Stimulated activated CD4-positive, alpha-beta T cell treated with anti-CD3 and anti-CD28 coated beads, TNF-alpha, amount 100 ng/mL, for 4 hours (primary cell): ENCODE results near the gene PIGW.
"Not testable (repeated sequence)": the region's sequence is repeated elsewhere in the genome, so short reads cannot be mapped to it uniquely, and the experiment has no call there.

Source experiments
- DNase-seq, 3 experiments: peaks; one replicate each; pipeline ENCODE4 v3.0.0-alpha.2; 2020; ENCODE audit warnings: low read depth in 3 of 3

PIGW gene

GRCh38 chr17:36508439-36508838 is 26.3 kb upstream of the PIGW start:
- not testable (repeated sequence) for DNase-seq

GRCh38 chr17:36509272-36509985 is 25.4 kb upstream of the PIGW start:
- no peak for DNase-seq

GRCh38 chr17:36510636-36511035 is 24.2 kb upstream of the PIGW start:
- no peak for DNase-seq

- no peak for DNase-seq
Observed at GRCh38 chr17:36511216-36511615, 23.6 kb upstream of the PIGW start.

- no peak for DNase-seq
Observed at GRCh38 chr17:36512641-36513040, 22.1 kb upstream of the PIGW start.

GRCh38 chr17:36514856-36515255 is 19.9 kb upstream of the PIGW start:
- DNase-seq: no peak

- no peak for DNase-seq
Observed at GRCh38 chr17:36515837-36516236, 18.9 kb upstream of the PIGW start.

- no peak for DNase-seq
Observed at GRCh38 chr17:36523113-36523512, 11.7 kb upstream of the PIGW start.

GRCh38 chr17:36524428-36524876 is 10.3 kb upstream of the PIGW start:
- no peak for DNase-seq

- DNase-seq: no peak
Observed at GRCh38 chr17:36525113-36525512, 9.7 kb upstream of the PIGW start.

- no peak for DNase-seq
Observed at GRCh38 chr17:36525888-36526287, 8.9 kb upstream of the PIGW start.

GRCh38 chr17:36527621-36528250 is 7.1 kb upstream of the PIGW start:
- no peak for DNase-seq

- no peak for DNase-seq
Observed at GRCh38 chr17:36529121-36529520, 5.7 kb upstream of the PIGW start.

GRCh38 chr17:36532435-36532975 is 2.3 kb upstream of the PIGW start:
- no peak for DNase-seq

GRCh38 chr17:36533935-36534839 is 600 bp upstream of the PIGW start:
- DNase-seq: peak in 2 of 3 experiments; percentile 31 to 39

- no peak for DNase-seq
Observed at GRCh38 chr17:36535669-36536081, 888 bp downstream of the PIGW start.

GRCh38 chr17:36540696-36541095 is 5.9 kb downstream of the PIGW start:
- DNase-seq: no peak

GRCh38 chr17:36542755-36543154 is 8.0 kb downstream of the PIGW start:
- no peak for DNase-seq

- DNase-seq: no peak
Observed at GRCh38 chr17:36544044-36544306, 9.2 kb downstream of the PIGW start.

- DNase-seq: peak; percentile 77 to 92 (median 90)
Observed at GRCh38 chr17:36544307-36545076, 9.7 kb downstream of the PIGW start, which contains the start of gene GGNBP2. Gene GGNBP2, plus strand, starts transcription at chr17:36544919. Its CDS starts 806 bp downstream, at chr17:36545725.

- peak in 1 of 3 experiments; percentile 59 for DNase-seq
Observed at GRCh38 chr17:36545077-36545464, 10.3 kb downstream of the PIGW start.
